CD14-positive monocyte (primary cell): ENCODE results near the gene IL1RAPL1. TPM values are rescaled to one million over a fixed set of nuclear protein-coding genes. Genes with fewer than 3 reads are reported as not detected.

Experiments used
- DNase-seq, 3 donors: peaks; one replicate each; pipeline ENCODE4 v3.0.0-alpha.2; 2011 to 2022
- H2AFZ ChIP-seq: 2 replicates; pipeline ENCODE4 v1.6.0; 2012; ENCODE audit warnings: mild to moderate bottlenecking, low read depth, low read length, inconsistent platforms; ENCODE audit not compliant: insufficient read depth, poor library complexity, severe bottlenecking
- H3K27ac ChIP-seq, 2 donors: 1 replicate in 1 of 2; 2 replicates in 1 of 2; pipeline ENCODE4 v1.5.1; 2012 to 2013; ENCODE audit warnings: low read length in 2 of 2, control low read depth in 1 of 2, inconsistent platforms in 1 of 2, low read depth in 1 of 2, mild to moderate bottlenecking in 1 of 2
- H3K27me3 ChIP-seq, 2 donors: one replicate each; pipeline versions ENCODE4 v1.6.0 to v1.6.1; 2011 to 2013; ENCODE audit warnings: low read length in 2 of 2; ENCODE audit not compliant: control insufficient read depth in 2 of 2, insufficient read depth in 2 of 2
- H3K36me3 ChIP-seq, 2 donors: replicated peaks in 1 of 2; 1 replicate in 1 of 2; 2 replicates in 1 of 2; pipeline versions ENCODE4 v1.5.1 to v1.6.1; 2012 to 2013; ENCODE audit warnings: low read length in 2 of 2, control low read depth in 1 of 2, inconsistent platforms in 1 of 2, mild to moderate bottlenecking in 1 of 2; ENCODE audit not compliant: insufficient read depth in 2 of 2, control insufficient read depth in 1 of 2
- H3K4me1 ChIP-seq, 2 donors: 1 replicate in 1 of 2; 2 replicates in 1 of 2; pipeline versions ENCODE4 v1.5.1 to v1.6.1; 2012 to 2013; ENCODE audit warnings: low read length in 2 of 2, control low read depth in 1 of 2, inconsistent platforms in 1 of 2, mild to moderate bottlenecking in 1 of 2, moderate library complexity in 1 of 2; ENCODE audit not compliant: insufficient read depth in 2 of 2, control insufficient read depth in 1 of 2
- H3K4me2 ChIP-seq: replicated peaks from 2 replicates; pipeline ENCODE3; 2012; ENCODE audit warnings: low read length, moderate library complexity, mild to moderate bottlenecking; ENCODE audit not compliant: poor library complexity, severe bottlenecking; ENCODE audit errors: extremely low read depth
- H3K4me3 ChIP-seq, 3 experiments: fragments of 200-600 bp in 1 of 3; sonication (generic) in 1 of 3; replicated peaks in 1 of 3; 1 replicate in 2 of 3; 2 replicates in 1 of 3; pipeline ENCODE4 v1.5.1; 2011 to 2013; ENCODE audit warnings: low read length in 3 of 3, mild to moderate bottlenecking in 3 of 3, control low read depth in 2 of 3, low read depth in 2 of 3, inconsistent platforms in 1 of 3, moderate library complexity in 1 of 3
- H3K79me2 ChIP-seq: 2 replicates; pipeline ENCODE4 v1.6.0; 2012; ENCODE audit warnings: mild to moderate bottlenecking, control low read depth, inconsistent platforms, low read length, moderate library complexity; ENCODE audit not compliant: insufficient read depth
- H3K9ac ChIP-seq: 2 replicates; pipeline ENCODE4 v1.6.0; 2017; ENCODE audit warnings: low read length, mild to moderate bottlenecking; ENCODE audit not compliant: insufficient read depth, poor library complexity, severe bottlenecking
- H3K9me3 ChIP-seq, 2 donors: replicated peaks in 1 of 2; 1 replicate in 1 of 2; 2 replicates in 1 of 2; pipeline versions ENCODE4 v1.5.1 to v1.6.1; 2012 to 2013; ENCODE audit warnings: low read length in 2 of 2, control low read depth in 1 of 2; ENCODE audit not compliant: control insufficient read depth in 1 of 2, insufficient read depth in 1 of 2
- H4K20me1 ChIP-seq: 2 replicates; pipeline ENCODE4 v1.6.0; 2012; ENCODE audit warnings: mild to moderate bottlenecking, low read length, control low read depth, moderate library complexity; ENCODE audit not compliant: insufficient read depth
- H3K27ac Mint-ChIP-seq, 7 donors: one replicate each; pipeline ENCODE4 v1.8.0; 2020; ENCODE audit warnings: mild to moderate bottlenecking in 7 of 7, mixed read lengths in 7 of 7, moderate library complexity in 6 of 7, inconsistent platforms in 2 of 7
- H3K27me3 Mint-ChIP-seq, 3 donors: one replicate each; pipeline ENCODE4 v1.8.0; 2021 to 2022; ENCODE audit warnings: low read depth in 3 of 3, mild to moderate bottlenecking in 3 of 3, mixed read lengths in 3 of 3, moderate library complexity in 3 of 3, inconsistent platforms in 1 of 3
- H3K36me3 Mint-ChIP-seq, 2 donors: one replicate each; pipeline ENCODE4 v1.8.0; 2020; ENCODE audit warnings: mixed read lengths in 2 of 2, inconsistent platforms in 1 of 2, mild to moderate bottlenecking in 1 of 2
- H3K4me1 Mint-ChIP-seq: one replicate; pipeline ENCODE4 v1.8.0; 2020; ENCODE audit warnings: mild to moderate bottlenecking, mixed read lengths
- H3K4me3 Mint-ChIP-seq, 2 donors: one replicate each; pipeline ENCODE4 v1.8.0; 2020; ENCODE audit warnings: mild to moderate bottlenecking in 2 of 2, mixed read lengths in 2 of 2, moderate library complexity in 1 of 2
- H3K9me3 Mint-ChIP-seq, 7 donors: one replicate each; pipeline ENCODE4 v1.8.0; 2020 to 2022; ENCODE audit warnings: mixed read lengths in 7 of 7, mild to moderate bottlenecking in 6 of 7, moderate library complexity in 6 of 7, inconsistent platforms in 2 of 7
- WGBS: methylation state at CpG from one replicate; pipeline ENCODE4 v1.1.5; 2013; ENCODE audit warnings: missing lambda C conversion rate; ENCODE audit not compliant: insufficient coverage; 5-methylcytosine and 5-hydroxymethylcytosine counted together
- intact Hi-C, 2 donors: fragments of 100-400 bp; cut with micrococcal nuclease; formaldehyde crosslinking; loops; one replicate each; pipeline versions ENCODE4 v1.15.0 to v1.15.1; 2023
- polyA plus RNA-seq, 3 donors: library from polyadenylated mRNA; depleted of rRNA in 1 of 3; unstranded in 2 of 3; stranded (reverse) in 1 of 3; fragments of 300-500 nt in 2 of 3; fragments of >200 nt in 1 of 3; fragmentation: Illumina TruSeq in 2 of 3; gene quantifications; 1 replicate in 2 of 3; 2 replicates in 1 of 3; pipeline ENCODE4 v1.2.3, GENCODE V29; 2012 to 2021
- TF ChIP-seq, protein P1 (sequence below): fragments of 200-600 bp; IDR thresholded peaks from one replicate; pipeline ENCODE4 v1.8.0; 2022; ENCODE audit warnings: antibody characterized with exemption, mild to moderate bottlenecking

Gene IL1RAPL1
- polyA plus RNA-seq, 3 donors = not detected

DNA sequence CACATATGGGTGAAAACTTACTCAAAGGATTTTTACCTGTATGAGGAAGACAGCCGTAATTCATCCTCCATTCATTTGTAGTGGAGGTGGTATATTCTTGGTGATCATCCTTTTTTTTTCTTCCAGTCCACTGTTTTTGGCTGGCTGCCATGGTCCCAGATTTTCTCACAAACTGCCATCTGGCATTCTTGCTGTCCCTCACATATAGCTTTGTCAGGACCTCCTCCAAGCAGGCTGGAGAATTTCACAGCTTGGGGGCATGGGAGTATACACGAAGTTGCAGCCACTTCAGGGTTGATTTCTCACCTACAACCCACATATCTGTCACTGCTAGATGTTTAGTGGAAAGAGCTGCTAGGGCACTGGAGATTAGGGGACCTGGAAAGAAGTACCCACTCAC lies 401.0 kb downstream of the IL1RAPL1 start:
- no peaks in the 10 kb centered on the region for H3K79me2 ChIP-seq
- no peaks in the 10 kb centered on the region for H3K4me1 Mint-ChIP-seq
- H3K36me3 ChIP-seq = no peaks in the 10 kb centered on the region
- H4K20me1 ChIP-seq = no peaks in the 10 kb centered on the region
- DNase-seq = no peak
- intact Hi-C loops = no loop called here
- TF ChIP-seq, protein P1, sequence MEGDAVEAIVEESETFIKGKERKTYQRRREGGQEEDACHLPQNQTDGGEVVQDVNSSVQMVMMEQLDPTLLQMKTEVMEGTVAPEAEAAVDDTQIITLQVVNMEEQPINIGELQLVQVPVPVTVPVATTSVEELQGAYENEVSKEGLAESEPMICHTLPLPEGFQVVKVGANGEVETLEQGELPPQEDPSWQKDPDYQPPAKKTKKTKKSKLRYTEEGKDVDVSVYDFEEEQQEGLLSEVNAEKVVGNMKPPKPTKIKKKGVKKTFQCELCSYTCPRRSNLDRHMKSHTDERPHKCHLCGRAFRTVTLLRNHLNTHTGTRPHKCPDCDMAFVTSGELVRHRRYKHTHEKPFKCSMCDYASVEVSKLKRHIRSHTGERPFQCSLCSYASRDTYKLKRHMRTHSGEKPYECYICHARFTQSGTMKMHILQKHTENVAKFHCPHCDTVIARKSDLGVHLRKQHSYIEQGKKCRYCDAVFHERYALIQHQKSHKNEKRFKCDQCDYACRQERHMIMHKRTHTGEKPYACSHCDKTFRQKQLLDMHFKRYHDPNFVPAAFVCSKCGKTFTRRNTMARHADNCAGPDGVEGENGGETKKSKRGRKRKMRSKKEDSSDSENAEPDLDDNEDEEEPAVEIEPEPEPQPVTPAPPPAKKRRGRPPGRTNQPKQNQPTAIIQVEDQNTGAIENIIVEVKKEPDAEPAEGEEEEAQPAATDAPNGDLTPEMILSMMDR = no peak
- H3K27me3 Mint-ChIP-seq = peaks cover 0 to 1% (median 0%) of the 10 kb centered on the region in 3 donors
- H2AFZ ChIP-seq = no peak overlapping the region
- no peak overlapping the region for H3K4me3 ChIP-seq
- H3K9me3 Mint-ChIP-seq = no peaks in the 10 kb centered on the region
- no peak overlapping the region for H3K27ac Mint-ChIP-seq
- no peaks in the 10 kb centered on the region for H3K36me3 Mint-ChIP-seq
- no peaks in the 10 kb centered on the region for H3K27me3 ChIP-seq
- H3K4me1 ChIP-seq = no peaks in the 10 kb centered on the region
- H3K9ac ChIP-seq = no peak overlapping the region
- no peaks in the 10 kb centered on the region for H3K9me3 ChIP-seq
- no peak overlapping the region for H3K4me3 Mint-ChIP-seq
- no peak overlapping the region for H3K27ac ChIP-seq
- WGBS = no CpG with 5 or more reads among the region's 2 CpGs
- no peak overlapping the region for H3K4me2 ChIP-seq

DNA sequence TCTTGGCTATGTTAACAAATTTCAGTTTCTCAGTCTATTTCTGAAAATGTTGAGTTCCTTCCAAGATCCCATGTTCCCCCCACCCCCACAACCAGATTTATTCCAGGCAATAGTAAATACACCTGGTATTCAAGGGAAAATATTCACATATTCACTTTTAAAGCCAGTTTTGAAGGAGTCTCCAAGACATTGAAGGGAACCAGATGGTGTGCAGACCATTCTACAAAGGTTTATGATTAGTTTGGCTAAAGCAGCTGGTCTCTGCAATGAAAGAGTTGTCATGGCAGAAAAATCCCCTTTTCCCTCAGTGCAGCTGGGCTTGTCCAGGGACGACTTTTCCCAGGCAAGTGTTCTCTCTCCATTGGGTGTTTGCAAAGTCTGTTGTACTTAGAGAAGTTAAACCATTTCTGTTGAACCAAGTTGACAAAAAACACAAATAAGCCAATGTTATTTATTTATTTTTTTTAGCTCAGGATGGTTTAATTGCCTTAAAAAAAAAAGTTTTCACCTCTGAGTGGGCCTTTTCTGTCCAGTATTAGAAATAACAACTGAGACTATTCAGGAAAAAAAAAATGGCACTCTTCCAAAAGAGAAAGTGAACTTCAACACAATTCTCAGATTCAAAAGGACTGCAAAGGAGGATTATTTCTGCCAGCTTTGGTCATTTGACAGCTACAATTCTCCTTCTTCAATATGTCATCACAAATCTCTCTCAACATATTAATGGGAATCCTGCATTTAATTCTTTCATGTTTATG lies 410.6 kb downstream of the IL1RAPL1 start:
- Histone ChIP-seq H3K27ac (no peak overlapping the region), H3K79me2 (no peaks in the 10 kb centered on the region), H3K4me2 (no peak overlapping the region), H3K9me3 (no peaks in the 10 kb centered on the region), H4K20me1 (no peaks in the 10 kb centered on the region), H2AFZ (no peak overlapping the region), H3K27me3 (no peaks in the 10 kb centered on the region), H3K36me3 (no peaks in the 10 kb centered on the region), H3K9ac (no peak overlapping the region), H3K4me1 (no peaks in the 10 kb centered on the region), H3K4me3 (no peak overlapping the region)
- Mint-ChIP-seq H3K4me1 (no peaks in the 10 kb centered on the region), H3K36me3 (no peaks in the 10 kb centered on the region), H3K4me3 (no peak overlapping the region), H3K27ac (no peak overlapping the region), H3K27me3 (peaks cover 0 to 2% (median 1%) of the 10 kb centered on the region in 3 donors), H3K9me3 (peaks cover 0 to 2% (median 0%) of the 10 kb centered on the region in 7 donors)
- WGBS = no CpG with 5 or more reads among the region's 1 CpG
- no peak for DNase-seq
- TF ChIP-seq, protein P1 = no peak
- intact Hi-C loops = no loop called here
